NCI-H82 (cell line): Measurements from ENCODE around the gene CGB1.
A peak's percentile ranks its signal among the peaks of the same experiment; 100 is the strongest.

Experiments
- DNase-seq: peaks from one replicate; lab custom pipeline; 2025; lab: John Stamatoyannopoulos, UW

Gene CGB1

DNA sequence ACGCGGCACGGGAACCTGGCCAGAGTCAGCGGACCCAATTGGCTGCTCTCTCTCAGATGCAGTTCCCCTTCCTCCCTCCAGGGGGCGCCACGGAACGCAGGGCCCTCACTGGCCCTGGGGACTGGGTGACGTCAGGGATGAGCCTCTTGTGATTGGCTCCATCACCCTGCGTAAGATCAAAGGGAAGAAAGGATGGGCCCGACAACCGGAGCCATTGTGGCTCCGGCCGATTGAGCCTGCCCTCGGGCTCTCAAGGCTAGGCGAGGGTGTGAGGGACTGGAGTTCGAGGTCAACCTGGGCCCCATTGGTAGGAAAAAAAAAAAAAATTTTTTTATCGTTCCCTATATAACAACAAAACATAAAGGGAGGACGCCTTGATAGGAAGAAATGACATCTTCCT, at the start of gene CGB1:
CGB1 (minus strand) TSS at position 81 of the 400 bp plus-strand sequence. CDS start 184 bp downstream, outside the sequence.
- peak; percentile 93 for DNase-seq

GRCh38 chr19:49086296-49086695, 49.6 kb upstream of the CGB1 start:
- no peak for DNase-seq

- no peak for DNase-seq
Measured at GRCh38 chr19:49085868-49086232, 49.2 kb upstream of the CGB1 start.

GRCh38 chr19:49085020-49085867, 48.5 kb upstream of the CGB1 start, which contains the start of gene SNRNP70:
Gene SNRNP70 (plus strand): TSS chr19:49085451. CDS start chr19:49086415, 964 bp downstream.
- DNase-seq: peak; percentile 100

- DNase-seq: peak; percentile 44
Measured at GRCh38 chr19:49084206-49085019, 47.7 kb upstream of the CGB1 start.

- DNase-seq: no peak
Measured at GRCh38 chr19:49081273-49081672, 44.6 kb upstream of the CGB1 start.

DNA sequence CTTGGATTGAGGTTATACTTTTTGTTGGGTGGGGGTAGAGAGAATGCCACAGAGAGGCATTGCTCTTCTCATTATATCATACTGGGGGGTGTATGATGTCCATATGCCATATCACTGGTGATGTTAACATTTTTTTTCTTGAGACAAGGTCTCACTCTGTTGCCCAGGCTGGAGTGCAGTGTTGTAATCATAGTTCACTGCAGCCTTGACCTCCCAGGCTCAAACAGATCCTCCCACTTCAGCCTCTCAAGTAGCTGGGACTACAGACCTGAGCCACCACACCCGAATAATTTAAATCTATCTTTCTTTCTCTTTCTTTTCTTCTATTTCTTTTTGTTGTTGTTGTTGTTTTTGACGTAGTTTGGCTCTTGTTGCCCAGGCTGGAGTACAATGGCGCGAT, 43.7 kb upstream of the CGB1 start:
- no peak for DNase-seq

- DNase-seq: peak; percentile 63
Measured at GRCh38 chr19:49074869-49075268, 38.2 kb upstream of the CGB1 start.

DNA sequence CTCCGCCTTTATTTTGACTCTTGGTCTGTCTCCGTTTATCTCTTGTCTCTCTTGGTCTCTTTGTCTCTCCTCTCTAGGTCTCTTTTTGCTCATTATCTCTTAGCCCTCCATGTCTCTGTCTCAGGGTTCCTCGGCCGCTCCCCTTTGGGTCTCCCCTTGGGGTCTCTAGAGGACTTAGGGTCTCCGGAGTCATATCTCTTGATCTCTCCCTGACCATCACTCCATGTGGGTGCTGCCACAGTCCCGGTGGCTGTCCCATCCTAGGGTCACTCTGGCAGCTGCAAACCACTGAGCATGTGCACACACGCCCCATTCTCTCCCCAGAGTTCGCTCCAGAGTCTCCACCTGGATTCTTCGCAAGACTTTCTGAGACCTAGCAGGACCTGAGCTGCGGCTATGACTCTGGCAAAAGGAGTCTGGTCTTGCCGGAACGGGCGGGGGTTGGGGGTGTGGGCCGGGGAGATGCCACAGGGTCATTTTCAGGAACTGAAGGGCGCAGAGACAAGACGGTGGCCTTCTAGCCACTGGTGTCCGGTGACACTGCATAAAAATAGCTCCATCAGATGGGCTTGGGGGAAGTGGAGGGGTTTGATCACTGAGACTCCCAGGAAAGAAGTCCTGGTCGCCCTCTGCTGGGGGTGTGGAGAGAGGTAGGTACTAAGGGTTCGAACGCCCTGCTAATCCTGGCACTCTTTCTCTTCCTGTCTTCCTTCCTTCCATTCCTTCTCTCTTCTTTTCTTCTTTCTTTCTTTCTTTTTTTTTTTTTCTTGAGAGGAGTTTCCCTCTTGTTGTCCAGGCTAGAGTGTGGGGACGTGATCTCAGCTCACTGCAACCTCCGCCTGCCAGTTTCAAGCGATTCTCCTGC, 37.1 kb upstream of the CGB1 start:
- DNase-seq: peak; percentile 83

GRCh38 chr19:49071860-49072547, 35.3 kb upstream of the CGB1 start:
- peak; percentile 84 for DNase-seq

- DNase-seq: no peak
Measured at GRCh38 chr19:49070416-49070815, 33.7 kb upstream of the CGB1 start.

GRCh38 chr19:49069026-49069425, 32.3 kb upstream of the CGB1 start:
- DNase-seq: no peak

DNA sequence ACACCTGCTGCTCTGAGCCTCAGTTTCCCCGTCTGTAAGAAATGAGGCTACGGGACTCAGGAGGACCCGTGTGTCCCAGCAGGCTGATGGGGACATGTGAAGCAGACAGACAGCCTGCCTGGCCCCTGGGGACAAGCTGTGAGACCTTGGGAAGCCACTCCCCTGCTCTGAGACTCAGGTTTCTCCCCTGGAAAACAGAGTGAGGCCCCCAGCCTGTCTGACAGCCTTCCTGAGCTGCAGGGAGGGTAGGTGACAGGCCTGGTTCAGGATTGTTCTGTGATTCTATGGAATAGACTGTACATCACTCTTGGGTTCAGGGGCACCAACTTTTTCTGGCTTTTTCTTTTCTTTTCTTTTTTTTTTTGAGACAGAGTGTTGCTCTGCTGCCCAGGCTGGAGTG, 30.9 kb upstream of the CGB1 start:
- peak; percentile 24 for DNase-seq

DNA sequence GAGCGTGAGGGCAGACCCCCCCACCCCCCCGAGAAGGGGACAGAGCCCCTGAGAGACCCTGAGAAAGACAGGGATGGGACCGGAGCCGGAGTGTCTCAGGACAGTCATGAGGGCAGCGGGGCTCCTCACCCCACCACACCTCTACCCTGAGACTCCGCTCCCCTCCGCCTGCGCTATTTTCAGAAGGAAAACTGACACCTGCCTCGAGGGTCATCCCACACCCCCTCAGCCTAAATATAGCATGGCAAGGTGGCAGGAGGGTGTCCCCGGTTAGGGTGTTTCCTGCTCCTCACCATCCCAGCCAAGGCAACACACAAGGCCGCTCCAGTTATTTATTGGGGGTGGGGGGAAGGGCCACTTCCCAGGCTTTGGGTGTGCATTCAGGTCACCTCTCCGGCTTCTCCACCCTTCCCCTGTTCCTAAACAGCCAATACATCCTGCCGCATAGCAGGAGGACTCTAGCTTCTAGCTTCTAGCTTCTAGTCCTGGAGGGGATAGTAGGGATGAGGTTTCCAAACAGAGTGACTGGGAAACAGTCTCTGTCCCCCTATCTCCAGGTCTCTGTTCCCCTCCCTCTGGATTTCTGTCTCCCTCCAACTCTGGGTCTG, 29.3 kb upstream of the CGB1 start:
- peak; percentile 21 for DNase-seq

DNA sequence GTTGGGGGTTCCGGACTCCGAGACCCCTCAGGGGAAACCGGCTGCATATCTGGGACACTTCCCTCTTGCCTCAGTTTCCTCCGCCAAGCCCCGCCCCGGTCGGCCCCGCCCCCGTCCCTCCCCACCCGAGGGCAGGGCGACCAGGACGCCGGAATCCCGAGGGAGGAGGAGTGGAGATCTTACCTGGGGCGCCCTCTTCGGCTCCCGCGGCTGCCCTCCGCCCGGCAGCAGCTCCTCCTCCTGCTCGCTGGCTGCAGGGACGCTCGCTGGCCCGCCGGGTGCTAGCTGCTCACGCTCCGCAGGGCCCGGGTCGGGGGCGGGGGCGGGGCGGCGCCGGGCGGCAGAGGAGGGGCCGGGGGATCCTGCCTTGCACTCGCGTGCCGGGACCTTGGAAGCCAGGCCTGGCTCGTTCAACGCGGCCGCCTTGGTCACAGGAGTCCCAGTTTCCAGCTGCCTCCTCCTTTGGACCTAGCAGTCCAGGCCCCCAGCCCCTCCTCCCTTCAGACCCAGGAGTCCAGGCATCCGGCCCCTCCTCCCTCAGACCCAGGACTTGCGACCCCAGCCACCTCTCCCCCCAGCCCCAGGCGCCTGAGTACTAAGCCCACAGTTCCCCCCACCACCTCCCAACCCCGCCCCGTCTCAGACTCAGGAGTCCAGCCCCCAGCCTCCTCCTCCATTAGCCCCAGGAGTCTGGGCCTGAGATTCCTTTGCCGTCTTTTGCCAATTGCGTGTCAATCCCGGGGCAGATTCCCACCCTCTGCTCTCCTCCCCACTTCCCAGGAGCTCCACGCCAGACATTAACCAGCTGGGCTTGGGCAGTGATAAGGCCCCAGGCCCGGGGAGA, 28.3 kb upstream of the CGB1 start, which contains the start of gene NTF4:
NTF4 (minus strand) TSS at position 51 of the 844 bp plus-strand sequence. CDS start 2,821 bp downstream, outside the sequence.
- DNase-seq: peak; percentile 43

- no peak for DNase-seq
Measured at GRCh38 chr19:49064029-49064629, 27.4 kb upstream of the CGB1 start.

DNA sequence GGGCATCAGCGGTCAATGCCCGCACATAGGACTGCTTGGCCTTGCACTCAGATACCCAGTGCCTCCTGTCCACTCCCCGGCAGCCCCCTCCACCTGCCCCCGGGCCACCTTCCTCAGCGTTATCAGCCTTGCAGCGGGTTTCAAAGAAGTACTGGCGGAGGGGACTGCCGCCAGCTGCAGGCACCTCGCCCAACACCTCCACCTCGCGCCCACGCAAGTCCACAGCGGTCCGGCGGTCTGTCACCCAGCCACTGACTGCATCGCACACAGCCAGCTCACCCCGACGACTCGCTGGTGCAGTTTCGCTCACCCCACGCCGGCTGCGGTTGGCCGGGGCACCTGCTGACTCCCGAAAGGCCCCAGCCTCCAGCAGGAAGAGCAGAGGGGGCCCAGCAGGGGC, 24.8 kb upstream of the CGB1 start:
- no peak for DNase-seq

DNA sequence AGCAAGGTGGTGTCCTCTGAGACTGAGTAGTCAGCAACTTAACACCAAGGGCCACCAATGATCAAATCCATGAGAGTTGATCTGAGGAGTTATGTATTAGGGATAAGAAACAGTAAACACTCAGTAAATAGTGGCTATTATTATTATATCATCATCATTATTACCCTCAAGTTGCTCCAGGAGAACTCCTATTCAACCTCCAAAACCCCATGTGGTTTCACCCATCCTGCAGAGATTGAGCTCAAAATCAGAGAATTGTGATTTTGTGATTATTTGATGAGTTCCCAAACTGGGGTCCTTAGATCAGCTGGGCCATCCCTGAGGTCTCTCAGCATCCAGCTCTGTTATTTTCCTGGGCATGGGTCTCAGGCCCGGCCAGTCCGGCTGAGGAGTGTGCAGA, 24.3 kb upstream of the CGB1 start:
- DNase-seq: no peak

DNA sequence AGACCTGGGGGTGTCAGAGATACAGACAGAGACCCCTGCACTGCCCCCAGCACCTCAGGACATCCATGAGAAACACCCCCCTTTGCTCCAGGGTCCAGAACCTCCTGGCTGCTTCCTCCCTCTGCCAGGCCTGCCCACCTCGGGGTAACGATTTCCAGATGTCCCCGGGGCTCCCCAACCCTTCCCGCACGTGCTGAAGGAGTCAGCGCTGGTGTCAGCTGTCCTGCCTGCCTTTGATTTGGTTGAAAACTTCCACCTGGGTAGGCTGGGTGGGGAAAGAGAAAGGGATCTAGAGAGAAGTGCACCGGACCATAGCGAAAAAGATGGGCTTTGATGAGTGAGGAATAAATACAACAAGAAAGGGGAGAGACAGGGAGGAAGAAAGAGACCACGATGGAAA, 22.4 kb upstream of the CGB1 start:
- DNase-seq: no peak
